H1 (cell line): ENCODE data around the gene ARMC6. TPM values are rescaled to one million over a fixed set of nuclear protein-coding genes. Genes with fewer than 3 reads are reported as not detected.

Source experiments
- ASH2L ChIP-seq: fragments of 200-600, 300-600 bp; sonication (generic); IDR thresholded peaks from one replicate; pipeline ENCODE4 v1.7.1; 2017; ENCODE audit warnings: low read length
- BACH1 ChIP-seq: IDR thresholded peaks from 2 replicates; pipeline ENCODE4 v1.6.1; 2012; ENCODE audit warnings: low read length, improper control_type of control experiment
- CTBP2 ChIP-seq: IDR thresholded peaks from 2 replicates; pipeline ENCODE4 v1.7.0; 2011; ENCODE audit warnings: borderline replicate concordance, mild to moderate bottlenecking, moderate library complexity, mixed read lengths, low read length; ENCODE audit not compliant: insufficient read depth, insufficient read length
- HDAC2 ChIP-seq, 2 experiments: fragments of 300-600 bp in 1 of 2; sonication (generic) in 1 of 2; IDR thresholded peaks; 2 replicates each; pipeline ENCODE4 v1.6.1; 2011 to 2012; ENCODE audit warnings: low read depth in 2 of 2, low read length in 2 of 2, mild to moderate bottlenecking in 2 of 2, moderate library complexity in 2 of 2, borderline replicate concordance in 1 of 2, inconsistent platforms in 1 of 2
- POU5F1 ChIP-seq: IDR thresholded peaks from 2 replicates; pipeline ENCODE4 v1.6.1; 2011; ENCODE audit warnings: low read depth, mild to moderate bottlenecking, low read length, moderate library complexity
- RAD21 ChIP-seq, 2 experiments: IDR thresholded peaks in 1 of 2; conservative IDR thresholded peaks in 1 of 2; 2 replicates each; pipeline ENCODE4 v1.6.1; 2011; ENCODE audit warnings: low read depth in 2 of 2, low read length in 2 of 2, improper control_type of control experiment in 1 of 2, inconsistent platforms in 1 of 2, mild to moderate bottlenecking in 1 of 2, moderate library complexity in 1 of 2
- SIN3A ChIP-seq, 2 experiments: IDR thresholded peaks in 1 of 2; conservative IDR thresholded peaks in 1 of 2; 2 replicates each; pipeline ENCODE4 v1.6.1; 2011 to 2012; ENCODE audit warnings: low read length in 2 of 2, improper control_type of control experiment in 1 of 2, low read depth in 1 of 2, mild to moderate bottlenecking in 1 of 2
- SP2 ChIP-seq: IDR thresholded peaks from 2 replicates; pipeline ENCODE4 v1.6.1; 2012; ENCODE audit warnings: mild to moderate bottlenecking, low read length, inconsistent platforms
- polyA plus RNA-seq, 7 experiments: library from polyadenylated mRNA; depleted of rRNA in 3 of 7; stranded (reverse) in 5 of 7; unstranded in 2 of 7; fragments of >200 nt in 5 of 7; fragments of 200-250 nt in 2 of 7; gene quantifications; 1 replicate in 5 of 7; 2 replicates in 1 of 7; 4 replicates in 1 of 7; pipeline versions ENCODE4 v1.2.1 to v1.2.3, GENCODE V29; 2011 to 2013; ENCODE audit warnings: missing spikeins in 2 of 7, mixed read lengths in 2 of 7
- total RNA-seq: library from RNA; stranded (reverse); fragmentation: NEBNext Ultra II Directional; extraction: Animal tissue kit (Norgen Biotek cat#: 25700); gene quantifications from 2 replicates; pipeline ENCODE4 v1.2.1, GENCODE V29; 2021
- TF ChIP-seq, protein P1 (sequence below): IDR thresholded peaks from 2 replicates; pipeline ENCODE4 v1.6.1; 2011; ENCODE audit warnings: low read depth, mild to moderate bottlenecking, low read length; ENCODE audit not compliant: insufficient read depth

The ARMC6 gene
- total and polyA plus RNA-seq, 2 of the 8 experiments (the other 6 are each of a cell fraction or from before 2014, with no cell fraction given), result 67.1 to 68.3 TPM

DNA sequence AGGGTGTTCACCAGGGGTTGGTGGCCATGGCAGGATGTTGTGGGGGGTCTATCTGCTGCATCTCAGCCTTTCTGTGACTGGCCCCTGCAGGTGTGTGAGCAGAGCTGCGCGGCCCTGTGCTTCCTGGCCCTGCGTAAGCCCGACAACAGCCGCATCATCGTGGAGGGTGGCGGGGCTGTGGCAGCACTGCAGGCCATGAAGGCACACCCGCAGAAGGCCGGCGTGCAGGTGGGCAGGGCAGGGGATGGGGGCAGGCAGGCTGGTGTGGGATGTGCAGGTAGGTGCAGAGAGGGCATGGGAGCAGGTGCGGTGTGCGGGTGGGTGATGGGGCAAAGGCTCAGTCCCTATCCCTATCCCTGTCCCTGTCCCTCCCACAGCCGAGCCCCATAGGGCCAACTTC, 22.3 kb downstream of the ARMC6 start (continued):
- TF ChIP-seq HDAC2 (IDR thresholded peaks at IDR 0.05; ENCODE audit: borderline replicate concordance in 1 of 2, low read depth in 2 of 2, low read length in 2 of 2) (no peak), ASH2L (no peak), SP2 (no peak), BACH1 (no peak), RAD21 (IDR thresholded peaks at IDR 0.05 in 1 of 2, conservative IDR thresholded peaks at IDR 0.05 in 1 of 2; ENCODE audit: low read depth in 2 of 2, low read length in 2 of 2) (no peak), POU5F1 (no peak), CTBP2 (no peak), SIN3A (conservative IDR thresholded peaks at IDR 0.05 in 1 of 2, IDR thresholded peaks at IDR 0.05 in 1 of 2; ENCODE audit: low read depth in 1 of 2, low read length in 2 of 2) (no peak)
- TF ChIP-seq, protein P1, sequence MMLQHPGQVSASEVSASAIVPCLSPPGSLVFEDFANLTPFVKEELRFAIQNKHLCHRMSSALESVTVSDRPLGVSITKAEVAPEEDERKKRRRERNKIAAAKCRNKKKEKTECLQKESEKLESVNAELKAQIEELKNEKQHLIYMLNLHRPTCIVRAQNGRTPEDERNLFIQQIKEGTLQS, result no peak
- TF ChIP-seq, all 59 proteins: peak for 0
